Measurements from ENCODE around the gene CABP2. TPM values are rescaled to one million over a fixed set of nuclear protein-coding genes. Genes with fewer than 3 reads are reported as not detected.

Gene CABP2
- polyA plus RNA-seq, 1 experiment = not detected

GRCh38 chr11:67538823-67539505, 15.7 kb upstream of the CABP2 start:
- DNase-seq (ENCODE audit: low read depth) = no peak
- ChIA-PET POLR2A (no interaction called here), CTCF (no interaction called here)
- Histone ChIP-seq H3K27me3 (ENCODE audit: control insufficient read depth, insufficient read depth, low read length) (peaks cover 2% of the 10 kb centered on the region), H3K4me3 (ENCODE audit: low read depth, low read length) (no peak overlapping the region), H3K36me3 (ENCODE audit: control insufficient read depth, insufficient read depth, low read length) (no peaks in the 10 kb centered on the region)
- TF ChIP-seq, protein P1, sequence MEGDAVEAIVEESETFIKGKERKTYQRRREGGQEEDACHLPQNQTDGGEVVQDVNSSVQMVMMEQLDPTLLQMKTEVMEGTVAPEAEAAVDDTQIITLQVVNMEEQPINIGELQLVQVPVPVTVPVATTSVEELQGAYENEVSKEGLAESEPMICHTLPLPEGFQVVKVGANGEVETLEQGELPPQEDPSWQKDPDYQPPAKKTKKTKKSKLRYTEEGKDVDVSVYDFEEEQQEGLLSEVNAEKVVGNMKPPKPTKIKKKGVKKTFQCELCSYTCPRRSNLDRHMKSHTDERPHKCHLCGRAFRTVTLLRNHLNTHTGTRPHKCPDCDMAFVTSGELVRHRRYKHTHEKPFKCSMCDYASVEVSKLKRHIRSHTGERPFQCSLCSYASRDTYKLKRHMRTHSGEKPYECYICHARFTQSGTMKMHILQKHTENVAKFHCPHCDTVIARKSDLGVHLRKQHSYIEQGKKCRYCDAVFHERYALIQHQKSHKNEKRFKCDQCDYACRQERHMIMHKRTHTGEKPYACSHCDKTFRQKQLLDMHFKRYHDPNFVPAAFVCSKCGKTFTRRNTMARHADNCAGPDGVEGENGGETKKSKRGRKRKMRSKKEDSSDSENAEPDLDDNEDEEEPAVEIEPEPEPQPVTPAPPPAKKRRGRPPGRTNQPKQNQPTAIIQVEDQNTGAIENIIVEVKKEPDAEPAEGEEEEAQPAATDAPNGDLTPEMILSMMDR (IDR thresholded peaks at IDR 0.05; ENCODE audit: insufficient read depth, low read depth, low read length) = no peak

DNA sequence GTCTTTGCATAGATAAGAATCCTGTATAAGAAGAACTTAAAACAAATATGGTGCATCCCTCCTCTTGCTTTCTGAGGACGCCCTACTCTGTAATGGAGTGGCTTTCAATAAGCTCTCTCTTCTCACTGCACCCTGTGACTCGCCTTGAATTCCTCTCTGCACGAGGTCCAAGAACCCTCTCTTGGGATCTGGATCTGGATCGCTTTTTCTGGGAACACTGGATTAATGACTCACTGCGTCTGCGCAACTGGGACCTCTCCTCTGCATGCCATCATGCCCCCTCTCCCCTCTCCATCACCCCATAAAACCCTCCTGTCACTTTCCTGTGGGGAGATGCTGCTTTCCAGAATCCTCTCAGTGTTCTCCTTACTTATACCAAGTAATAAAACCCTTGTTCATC, 15.1 kb upstream of the CABP2 start:
- Histone ChIP-seq H3K4me3 (ENCODE audit: low read depth, low read length) (no peak overlapping the region), H3K27me3 (ENCODE audit: control insufficient read depth, insufficient read depth, low read length) (peaks cover 2% of the 10 kb centered on the region), H3K36me3 (ENCODE audit: control insufficient read depth, insufficient read depth, low read length) (no peaks in the 10 kb centered on the region)
- no peak for DNase-seq (ENCODE audit: low read depth)
- POLR2A ChIA-PET = no interaction called here
- TF ChIP-seq, protein P1 (IDR thresholded peaks at IDR 0.05; ENCODE audit: insufficient read depth, low read depth, low read length) = no peak
- CTCF ChIA-PET = no interaction called here

DNA sequence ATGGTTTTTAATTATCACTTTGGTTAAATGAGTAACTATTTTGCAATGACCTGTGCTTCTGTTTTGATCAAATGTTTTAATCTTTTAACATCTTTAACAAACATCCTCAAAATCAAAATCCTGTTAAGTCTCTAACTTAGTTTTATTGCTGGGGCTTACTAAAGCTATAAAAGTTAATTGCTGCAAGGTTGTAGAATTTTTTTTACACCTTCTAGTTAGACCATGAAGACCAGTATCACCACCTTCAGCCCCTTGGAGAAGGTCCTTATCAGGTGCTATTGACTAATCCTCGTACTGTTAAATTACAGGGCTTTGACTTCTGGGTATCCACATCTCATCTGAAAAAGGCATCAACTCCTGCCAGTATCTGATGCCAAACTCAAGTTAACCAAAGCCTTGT, 12.3 kb upstream of the CABP2 start:
- POLR2A ChIA-PET = no interaction called here
- Histone ChIP-seq H3K36me3 (ENCODE audit: control insufficient read depth, insufficient read depth, low read length) (no peaks in the 10 kb centered on the region), H3K27me3 (ENCODE audit: control insufficient read depth, insufficient read depth, low read length) (no peaks in the 10 kb centered on the region), H3K4me3 (ENCODE audit: low read depth, low read length) (no peak overlapping the region)
- TF ChIP-seq, protein P1 (IDR thresholded peaks at IDR 0.05; ENCODE audit: insufficient read depth, low read depth, low read length) = no peak
- DNase-seq (ENCODE audit: low read depth) = no peak
- CTCF ChIA-PET = no interaction called here

- TF ChIP-seq, protein P1 (IDR thresholded peaks at IDR 0.05; ENCODE audit: insufficient read depth, low read depth, low read length) = no peak
- Histone ChIP-seq H3K4me3 (ENCODE audit: low read depth, low read length) (no peak overlapping the region), H3K27me3 (ENCODE audit: control insufficient read depth, insufficient read depth, low read length) (no peaks in the 10 kb centered on the region), H3K36me3 (ENCODE audit: control insufficient read depth, insufficient read depth, low read length) (no peaks in the 10 kb centered on the region)
- POLR2A ChIA-PET = no interaction called here
- CTCF ChIA-PET = no interaction called here
- DNase-seq (ENCODE audit: low read depth) = no peak
Measured at GRCh38 chr11:67534070-67534679, 10.9 kb upstream of the CABP2 start.

DNA sequence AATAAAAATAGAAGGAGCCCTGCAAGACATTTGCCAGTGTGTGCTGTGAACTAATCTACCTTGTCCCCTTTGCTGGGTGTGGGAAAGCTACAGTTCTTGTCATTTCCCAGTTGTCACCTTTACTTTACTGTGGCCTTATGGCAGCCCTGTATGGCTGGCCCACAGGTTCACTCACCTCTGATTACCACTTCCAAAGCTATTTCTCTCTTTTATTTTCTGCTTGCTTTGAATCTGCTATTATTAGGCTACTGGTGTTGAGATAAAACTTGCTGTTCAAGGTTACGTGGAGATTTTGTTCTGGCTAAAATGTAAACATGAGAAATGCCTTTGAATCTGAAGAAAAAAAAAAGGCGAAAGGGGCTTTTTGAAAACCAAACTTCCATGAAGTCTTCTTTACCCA, 9.6 kb upstream of the CABP2 start:
- TF ChIP-seq, protein P1 (IDR thresholded peaks at IDR 0.05; ENCODE audit: insufficient read depth, low read depth, low read length) = no peak
- H3K36me3 ChIP-seq (ENCODE audit: control insufficient read depth, insufficient read depth, low read length) = no peaks in the 10 kb centered on the region
- POLR2A ChIA-PET = no interaction called here
- no peaks in the 10 kb centered on the region; the same call in 1 of the 2 replicates for H3K27me3 ChIP-seq (ENCODE audit: control insufficient read depth, insufficient read depth, low read length)
- CTCF ChIA-PET = interaction anchor here (0.8 kb wide), 1 partner anchor 9 kb away, joined by 4 read pairs; no protein-coding TSS in a partner anchor
- H3K4me3 ChIP-seq (ENCODE audit: low read depth, low read length) = no peak overlapping the region
- no peak for DNase-seq (ENCODE audit: low read depth)

Data from BJ (cell line).